NCI-H526 (cell line): ENCODE results near the gene CRELD2.

Experiments
- DNase-seq, 2 experiments: peaks; one replicate each; lab custom pipeline; 2025; lab: John Stamatoyannopoulos, UW

Gene CRELD2

GRCh38 chr22:49887702-49888101 is 30.7 kb upstream of the CRELD2 start:
- DNase-seq: no peak

GRCh38 chr22:49889071-49889470 is 29.4 kb upstream of the CRELD2 start:
- DNase-seq: no peak

GRCh38 chr22:49892226-49892899 is 26.1 kb upstream of the CRELD2 start:
- DNase-seq: no peak

- no peak for DNase-seq
Observed at GRCh38 chr22:49893025-49893424, 25.4 kb upstream of the CRELD2 start.

- no peak for DNase-seq
Observed at GRCh38 chr22:49894322-49895054, 23.9 kb upstream of the CRELD2 start.

GRCh38 chr22:49896201-49896600 is 22.2 kb upstream of the CRELD2 start:
- DNase-seq: no peak

GRCh38 chr22:49897015-49897684 is 21.3 kb upstream of the CRELD2 start:
- no peak for DNase-seq

- DNase-seq: no peak
Observed at GRCh38 chr22:49899530-49899929, 18.9 kb upstream of the CRELD2 start.

GRCh38 chr22:49900441-49901230 is 17.8 kb upstream of the CRELD2 start:
- no peak for DNase-seq

GRCh38 chr22:49901457-49901856 is 17.0 kb upstream of the CRELD2 start:
- no peak for DNase-seq

GRCh38 chr22:49903322-49904039 is 15.0 kb upstream of the CRELD2 start:
- DNase-seq: no peak

- DNase-seq: no peak
Observed at GRCh38 chr22:49904040-49904369, 14.4 kb upstream of the CRELD2 start.

- DNase-seq: no peak
Observed at GRCh38 chr22:49905465-49905864, 13.0 kb upstream of the CRELD2 start.

- DNase-seq: no peak
Observed at GRCh38 chr22:49906071-49906798, 12.2 kb upstream of the CRELD2 start.

- no peak for DNase-seq
Observed at GRCh38 chr22:49906799-49907290, 11.6 kb upstream of the CRELD2 start.

- DNase-seq: no peak
Observed at GRCh38 chr22:49907807-49908206, 10.6 kb upstream of the CRELD2 start.

- no peak for DNase-seq
Observed at GRCh38 chr22:49909476-49910205, 8.8 kb upstream of the CRELD2 start.

- DNase-seq: no peak
Observed at GRCh38 chr22:49910229-49911155, 7.9 kb upstream of the CRELD2 start.
